ENCODE measurements around the gene ARHGAP9.
"Not testable (repeated sequence)": the region's sequence is repeated elsewhere in the genome, so short reads cannot be mapped to it uniquely, and the experiment has no call there.

The ARHGAP9 gene

DNA sequence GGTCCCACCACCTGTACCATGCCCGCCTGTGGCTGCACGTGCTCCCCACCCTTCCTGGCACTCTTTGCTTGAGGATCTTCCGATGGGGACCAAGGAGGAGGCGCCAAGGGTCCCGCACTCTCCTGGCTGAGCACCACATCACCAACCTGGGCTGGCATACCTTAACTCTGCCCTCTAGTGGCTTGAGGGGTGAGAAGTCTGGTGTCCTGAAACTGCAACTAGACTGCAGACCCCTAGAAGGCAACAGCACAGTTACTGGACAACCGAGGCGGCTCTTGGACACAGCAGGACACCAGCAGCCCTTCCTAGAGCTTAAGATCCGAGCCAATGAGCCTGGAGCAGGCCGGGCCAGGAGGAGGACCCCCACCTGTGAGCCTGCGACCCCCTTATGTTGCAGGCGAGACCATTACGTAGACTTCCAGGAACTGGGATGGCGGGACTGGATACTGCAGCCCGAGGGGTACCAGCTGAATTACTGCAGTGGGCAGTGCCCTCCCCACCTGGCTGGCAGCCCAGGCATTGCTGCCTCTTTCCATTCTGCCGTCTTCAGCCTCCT is 23.4 kb downstream of the ARHGAP9 start:
- no peak for DNase-seq

DNA sequence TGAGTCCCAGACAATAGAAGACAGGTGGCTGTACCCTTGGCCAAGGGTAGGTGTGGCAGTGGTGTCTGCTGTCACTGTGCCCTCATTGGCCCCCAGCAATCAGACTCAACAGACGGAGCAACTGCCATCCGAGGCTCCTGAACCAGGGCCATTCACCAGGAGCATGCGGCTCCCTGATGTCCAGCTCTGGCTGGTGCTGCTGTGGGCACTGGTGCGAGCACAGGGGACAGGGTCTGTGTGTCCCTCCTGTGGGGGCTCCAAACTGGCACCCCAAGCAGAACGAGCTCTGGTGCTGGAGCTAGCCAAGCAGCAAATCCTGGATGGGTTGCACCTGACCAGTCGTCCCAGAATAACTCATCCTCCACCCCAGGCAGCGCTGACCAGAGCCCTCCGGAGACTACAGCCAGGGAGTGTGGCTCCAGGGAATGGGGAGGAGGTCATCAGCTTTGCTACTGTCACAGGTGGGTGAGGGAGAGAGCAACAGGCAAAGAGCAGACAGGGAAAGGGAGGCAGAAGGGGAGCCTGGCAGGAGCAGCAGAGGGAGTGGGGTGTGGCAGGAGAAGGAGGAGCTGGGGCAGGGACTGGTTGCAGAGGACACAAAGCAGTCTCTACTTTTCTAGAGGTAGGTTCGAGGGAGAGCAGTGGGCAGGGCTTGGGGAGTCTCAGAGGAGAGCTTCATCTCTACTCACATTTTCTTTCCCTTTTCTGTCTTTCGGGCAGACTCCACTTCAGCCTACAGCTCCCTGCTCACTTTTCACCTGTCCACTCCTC is 24.1 kb downstream of the ARHGAP9 start:
- DNase-seq, result no peak

DNA sequence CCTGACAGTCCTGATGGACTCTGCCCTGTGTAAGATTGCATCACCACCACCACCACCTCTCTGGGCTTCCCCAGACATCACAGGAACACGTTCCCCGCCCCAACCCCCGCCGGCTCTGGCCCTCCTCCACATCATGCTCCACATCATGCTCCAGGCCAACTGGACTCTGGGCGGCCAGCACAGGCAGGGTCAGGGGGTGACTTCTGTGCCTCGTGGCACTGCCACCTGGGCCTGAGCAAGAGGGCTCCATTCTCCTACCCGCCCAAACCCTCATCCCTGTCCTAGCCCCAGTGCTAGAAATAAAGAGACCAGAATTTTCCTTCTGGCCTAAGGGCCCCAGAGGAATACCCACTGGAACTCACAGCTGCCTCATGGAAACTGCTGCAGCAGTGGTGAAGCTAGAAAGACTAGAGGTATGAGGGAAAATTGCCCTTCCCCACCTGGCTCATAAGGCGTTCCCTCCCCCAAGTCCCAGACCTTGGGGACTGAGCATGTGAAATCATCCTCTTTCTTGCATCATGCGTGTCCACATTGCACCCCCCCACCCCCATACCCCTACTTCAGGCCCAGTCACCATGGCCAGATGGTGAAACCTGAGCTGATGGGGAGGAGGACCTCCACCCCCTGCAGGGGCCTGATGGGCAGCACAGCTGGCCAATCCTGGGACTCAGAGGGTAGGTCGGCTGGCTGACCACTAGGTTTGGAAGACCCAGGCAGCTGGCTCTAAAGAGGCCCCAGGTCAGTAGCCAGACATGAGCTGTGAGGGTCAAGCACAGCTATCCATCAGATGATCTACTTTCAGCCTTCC is 24.9 kb downstream of the ARHGAP9 start, which contains the start of gene INHBE:
INHBE (plus strand) TSS at position 742 of the 808 bp plus-strand sequence. CDS start 230 bp downstream, outside the sequence.
- DNase-seq, result no peak

DNA sequence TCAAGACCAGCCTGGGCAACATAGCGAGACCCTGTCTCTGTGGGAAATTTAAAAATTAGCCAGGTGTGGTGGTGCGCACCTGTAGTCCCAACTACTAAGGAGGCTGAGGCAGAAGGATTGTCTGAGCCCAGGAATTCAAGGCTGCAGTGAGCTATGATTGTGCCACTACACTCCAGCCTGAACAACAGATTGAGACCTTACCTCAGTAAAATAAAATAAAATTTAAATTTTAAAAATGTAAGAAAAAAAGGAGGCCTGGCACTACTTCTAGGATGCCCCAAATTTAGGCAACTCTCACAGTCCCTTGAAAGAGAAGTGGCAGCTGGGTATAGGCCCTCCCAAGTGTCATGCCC is 25.5 kb downstream of the ARHGAP9 start:
- no peak for DNase-seq

DNA sequence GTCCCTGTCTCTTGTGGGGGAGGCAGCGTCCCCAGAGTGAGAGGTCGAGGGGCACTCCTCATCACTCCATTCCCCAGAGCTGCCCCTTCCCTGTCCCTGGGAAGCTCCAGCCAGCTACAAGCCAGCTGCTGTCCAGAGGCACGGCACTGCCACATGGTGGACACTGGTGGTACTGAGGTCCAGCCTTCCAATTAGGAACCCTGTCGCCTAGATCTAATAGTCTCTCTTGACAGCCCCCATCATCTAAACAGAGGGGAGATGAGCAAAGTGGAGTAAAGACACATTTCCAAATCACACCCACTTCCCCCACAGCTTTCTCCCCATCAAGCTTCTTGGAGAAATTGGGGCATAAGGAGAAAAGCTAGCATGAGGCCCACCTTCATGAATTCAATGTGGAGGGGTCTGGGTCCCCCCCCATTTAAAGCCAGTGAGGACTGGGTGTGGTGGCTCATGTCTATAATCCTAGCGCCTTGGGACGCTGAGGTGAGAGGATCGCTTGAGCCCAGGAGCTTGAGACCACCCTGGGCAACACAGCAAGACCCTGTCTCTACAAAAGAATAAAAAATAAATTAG is 26.6 kb downstream of the ARHGAP9 start:
- peak; percentile 43 for DNase-seq

GRCh38 chr12:57452181-57452936 is 27.3 kb downstream of the ARHGAP9 start:
- DNase-seq, result no peak

DNA sequence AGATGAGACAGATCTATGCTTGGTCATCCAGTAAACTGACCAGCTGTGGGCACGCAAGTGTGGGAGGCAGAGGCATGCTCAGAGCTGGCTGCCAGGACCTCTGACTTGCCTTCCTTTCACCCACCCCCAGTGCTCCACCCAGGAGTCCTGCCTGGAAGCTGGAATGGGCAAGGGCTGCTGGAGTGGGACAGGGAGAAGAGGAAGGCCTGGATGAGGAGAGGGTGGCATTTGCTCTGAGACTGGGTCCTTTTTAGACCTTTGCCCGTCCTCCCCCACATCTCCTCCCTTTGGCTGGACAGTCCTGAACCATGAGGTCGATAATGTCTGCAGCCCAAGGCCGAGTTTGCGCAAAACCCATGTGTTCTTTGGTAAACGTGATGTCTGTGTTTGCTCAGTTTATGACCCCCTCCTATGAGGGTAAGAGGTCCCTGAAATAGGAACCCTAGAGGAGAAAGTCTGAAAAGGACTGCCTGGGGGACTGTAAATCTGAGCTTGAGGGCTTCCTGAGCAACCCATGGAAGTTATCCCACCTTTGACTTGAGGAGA is 28.4 kb downstream of the ARHGAP9 start:
- DNase-seq, result no peak

GRCh38 chr12:57450057-57450456 is 29.6 kb downstream of the ARHGAP9 start:
- DNase-seq, result no peak

DNA sequence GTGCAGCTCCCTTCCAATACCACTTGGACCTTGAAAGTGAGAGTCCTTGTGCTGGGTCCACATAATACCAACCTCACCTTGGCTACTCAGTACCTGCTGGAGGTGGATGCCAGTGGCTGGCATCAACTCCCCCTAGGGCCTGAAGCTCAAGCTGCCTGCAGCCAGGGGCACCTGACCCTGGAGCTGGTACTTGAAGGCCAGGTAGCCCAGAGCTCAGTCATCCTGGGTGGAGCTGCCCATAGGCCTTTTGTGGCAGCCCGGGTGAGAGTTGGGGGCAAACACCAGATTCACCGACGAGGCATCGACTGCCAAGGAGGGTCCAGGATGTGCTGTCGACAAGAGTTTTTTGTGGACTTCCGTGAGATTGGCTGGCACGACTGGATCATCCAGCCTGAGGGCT is 30.3 kb downstream of the ARHGAP9 start:
- DNase-seq, result no peak

GRCh38 chr12:57448669-57449068 is 31.0 kb downstream of the ARHGAP9 start:
- DNase-seq, result no peak

- DNase-seq, result no peak
These were observed 33.2 kb downstream of the ARHGAP9 start for GRCh38 chr12:57446292-57446960.

- DNase-seq, result no peak
These were observed 34.9 kb downstream of the ARHGAP9 start for GRCh38 chr12:57444744-57445143.

GRCh38 chr12:57444337-57444736 is 35.3 kb downstream of the ARHGAP9 start:
- DNase-seq, result not testable (repeated sequence)

- DNase-seq, result no peak
These were observed 37.7 kb downstream of the ARHGAP9 start for GRCh38 chr12:57441846-57442427.

DNA sequence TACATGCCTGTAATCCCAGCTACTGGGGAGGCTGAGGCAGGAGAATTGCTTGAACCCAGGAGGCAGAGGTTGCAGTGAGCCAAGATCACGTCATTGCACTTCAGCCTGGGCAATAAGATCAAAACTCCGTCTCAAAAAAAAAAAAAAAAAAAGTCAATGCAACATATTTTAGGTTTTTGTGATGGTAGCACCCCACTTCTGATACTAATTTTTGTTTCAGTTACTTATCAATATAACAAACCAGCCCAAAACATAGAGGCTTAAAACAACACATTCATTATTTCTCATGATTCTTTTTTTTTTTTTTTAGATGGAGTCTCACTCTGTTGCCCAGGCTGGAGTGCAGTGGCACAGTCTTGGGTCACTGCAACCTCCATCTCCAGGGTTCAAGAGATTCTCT is 38.3 kb downstream of the ARHGAP9 start:
- not testable (repeated sequence) for DNase-seq

DNA sequence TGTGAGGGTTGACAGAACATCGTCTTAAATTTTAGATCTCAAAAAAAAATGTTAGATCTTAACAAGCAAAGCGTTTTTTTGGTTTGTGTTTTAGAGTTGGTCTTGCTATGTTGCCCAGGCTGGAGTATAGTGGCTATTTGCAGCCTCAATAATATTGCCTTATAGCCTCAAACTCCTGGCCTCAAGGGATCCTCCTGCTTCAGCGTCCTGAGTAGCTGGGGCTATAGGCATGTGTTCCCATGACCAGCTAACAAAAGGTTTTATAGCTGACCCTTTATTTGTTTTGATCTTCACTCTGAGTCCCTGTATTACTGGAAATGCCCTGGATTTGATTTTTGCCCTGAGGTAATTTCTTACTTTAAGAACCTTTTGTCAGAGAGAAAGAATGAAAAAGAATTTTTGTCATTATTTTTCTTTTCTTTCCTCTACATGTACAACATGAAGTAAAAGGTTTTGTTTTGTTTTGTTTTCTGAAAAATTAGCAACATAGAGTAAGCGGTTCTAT is 39.9 kb downstream of the ARHGAP9 start:
- DNase-seq, result no peak

GRCh38 chr12:57438400-57438799 is 41.3 kb downstream of the ARHGAP9 start:
- DNase-seq, result no peak

DNA sequence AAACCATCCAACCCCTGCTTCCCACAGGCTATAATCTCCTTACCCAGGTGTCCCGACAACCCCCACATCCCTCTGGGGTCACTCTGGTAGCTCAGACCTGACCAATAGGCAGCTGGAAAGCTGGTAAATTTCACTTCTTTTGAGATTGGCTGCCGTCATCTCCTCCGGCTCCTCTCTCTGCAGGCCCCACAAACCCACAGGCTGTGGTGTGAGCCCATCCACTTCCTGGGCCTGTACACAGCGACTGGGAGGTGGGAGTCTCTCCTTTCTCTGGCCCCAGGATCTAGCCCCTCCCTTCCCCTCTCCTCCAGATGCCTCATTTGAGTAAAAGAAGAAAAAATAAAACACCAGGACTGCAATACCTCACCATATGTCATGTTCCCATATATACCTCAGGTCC is 44.4 kb downstream of the ARHGAP9 start:
- no peak for DNase-seq

- no peak for DNase-seq
These were observed 45.0 kb downstream of the ARHGAP9 start, which contains the start of gene INHBC for GRCh38 chr12:57434517-57435223. INHBC (plus strand) TSS chr12:57434784; CDS start chr12:57434887, 103 bp downstream.

- DNase-seq, result no peak
These were observed 46.3 kb downstream of the ARHGAP9 start for GRCh38 chr12:57433370-57433769.
